Measurements from ENCODE around the gene PTPRZ1.

DNA sequence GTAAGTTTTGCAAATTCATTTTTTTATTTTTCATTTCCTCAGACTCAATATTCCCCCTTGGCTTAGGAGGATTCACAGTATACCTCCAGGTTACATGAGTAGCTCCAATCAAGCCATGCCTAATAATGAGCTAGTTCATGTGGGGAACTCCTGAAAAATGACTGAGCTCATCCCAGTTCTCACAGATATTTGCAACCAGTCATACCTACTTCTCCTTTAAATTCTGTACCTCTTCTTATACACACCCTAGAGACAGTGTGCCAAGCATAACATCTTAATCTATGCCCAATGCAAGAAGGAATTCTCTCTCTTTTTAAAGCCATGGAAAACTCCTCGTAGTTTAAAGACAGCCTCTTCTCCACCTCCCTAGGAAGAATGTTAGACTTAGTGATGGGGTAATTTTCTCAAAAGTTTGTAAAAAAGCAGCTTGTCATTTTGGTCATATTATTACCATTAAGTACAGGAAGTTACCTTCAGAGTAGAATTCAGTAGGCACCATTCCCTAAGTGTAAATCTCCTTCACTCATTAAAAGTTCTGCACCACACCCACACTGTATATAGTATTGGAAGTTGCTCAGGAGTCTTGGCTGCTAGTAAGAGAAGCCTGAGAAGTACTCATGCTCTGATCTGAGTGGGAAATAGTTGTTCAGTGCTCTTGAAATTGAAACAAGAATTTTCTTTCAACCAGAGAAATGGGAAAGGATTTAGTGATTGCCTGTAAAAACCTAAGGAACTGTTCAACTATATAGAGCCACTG lies 72.7 kb downstream of the PTPRZ1 start:
- TF ChIP-seq, protein P1, sequence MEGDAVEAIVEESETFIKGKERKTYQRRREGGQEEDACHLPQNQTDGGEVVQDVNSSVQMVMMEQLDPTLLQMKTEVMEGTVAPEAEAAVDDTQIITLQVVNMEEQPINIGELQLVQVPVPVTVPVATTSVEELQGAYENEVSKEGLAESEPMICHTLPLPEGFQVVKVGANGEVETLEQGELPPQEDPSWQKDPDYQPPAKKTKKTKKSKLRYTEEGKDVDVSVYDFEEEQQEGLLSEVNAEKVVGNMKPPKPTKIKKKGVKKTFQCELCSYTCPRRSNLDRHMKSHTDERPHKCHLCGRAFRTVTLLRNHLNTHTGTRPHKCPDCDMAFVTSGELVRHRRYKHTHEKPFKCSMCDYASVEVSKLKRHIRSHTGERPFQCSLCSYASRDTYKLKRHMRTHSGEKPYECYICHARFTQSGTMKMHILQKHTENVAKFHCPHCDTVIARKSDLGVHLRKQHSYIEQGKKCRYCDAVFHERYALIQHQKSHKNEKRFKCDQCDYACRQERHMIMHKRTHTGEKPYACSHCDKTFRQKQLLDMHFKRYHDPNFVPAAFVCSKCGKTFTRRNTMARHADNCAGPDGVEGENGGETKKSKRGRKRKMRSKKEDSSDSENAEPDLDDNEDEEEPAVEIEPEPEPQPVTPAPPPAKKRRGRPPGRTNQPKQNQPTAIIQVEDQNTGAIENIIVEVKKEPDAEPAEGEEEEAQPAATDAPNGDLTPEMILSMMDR (conservative IDR thresholded peaks at IDR 0.05 in 1 of 2, IDR thresholded peaks at IDR 0.05 in 1 of 2; ENCODE audit: extremely low read depth in 1 of 2, insufficient read depth in 1 of 2, low read depth in 1 of 2, low read length in 2 of 2) = no peak
- TF ChIP-seq EZH2 (IDR thresholded peaks at IDR 0.05; ENCODE audit: borderline replicate concordance, low read length) = no peak

Measured in mammary epithelial cell (primary cell).